Activated T-cell treated with anti-CD3 and anti-CD28 coated beads, Interleukin-2, amount 50 U/mL, for 1 hour (primary cell): ENCODE results near the gene IL5RA.

ENCODE experiments used
- DNase-seq: peaks from one replicate; pipeline ENCODE4 v3.0.0-alpha.2; 2020

Gene IL5RA

GRCh38 chr3:3059645-3060044, 50.5 kb downstream of the IL5RA start:
- DNase-seq = no peak

GRCh38 chr3:3053974-3054373, 56.2 kb downstream of the IL5RA start:
- DNase-seq = no peak

- no peak for DNase-seq
Observed at GRCh38 chr3:3038201-3038991, 71.8 kb downstream of the IL5RA start.

- DNase-seq = no peak
Observed at GRCh38 chr3:3037156-3037555, 73.0 kb downstream of the IL5RA start.

GRCh38 chr3:3031326-3031725, 78.8 kb downstream of the IL5RA start:
- DNase-seq = no peak

- no peak for DNase-seq
Observed at GRCh38 chr3:3027976-3028567, 82.1 kb downstream of the IL5RA start.

- DNase-seq = no peak
Observed at GRCh38 chr3:3023111-3023745, 86.9 kb downstream of the IL5RA start.

GRCh38 chr3:3020209-3020608, 90.0 kb downstream of the IL5RA start:
- no peak for DNase-seq
